Neuronal stem cell (in vitro differentiated cells): Measurements from ENCODE around the gene RUFY2.
A peak's percentile ranks its signal among the peaks of the same experiment; 100 is the strongest.

Experiments
- DNase-seq: peaks from one replicate; pipeline ENCODE4 v3.0.0-alpha.2; 2013; ENCODE audit warnings: low spot score
- H2AFZ ChIP-seq: one replicate; pipeline ENCODE4 v1.6.1; 2013; ENCODE audit warnings: mild to moderate bottlenecking, low read length, inconsistent platforms
- H2AK5ac ChIP-seq: 2 replicates; pipeline ENCODE4 v1.6.1; 2013; ENCODE audit warnings: low read depth, mild to moderate bottlenecking, inconsistent platforms, low read length, moderate library complexity, mixed read lengths
- H2BK120ac ChIP-seq: 2 replicates; pipeline ENCODE4 v1.6.1; 2013; ENCODE audit warnings: low read depth, mild to moderate bottlenecking, inconsistent platforms, low read length, moderate library complexity, mixed read lengths
- H2BK12ac ChIP-seq: one replicate; pipeline ENCODE4 v1.6.1; 2013; ENCODE audit warnings: low read length, inconsistent platforms
- H2BK15ac ChIP-seq: 2 replicates; pipeline ENCODE4 v1.6.1; 2013; ENCODE audit warnings: mild to moderate bottlenecking, low read length, inconsistent platforms, mixed read lengths
- H2BK5ac ChIP-seq: one replicate; pipeline ENCODE4 v1.6.1; 2013; ENCODE audit warnings: inconsistent platforms, mild to moderate bottlenecking, low read length, moderate library complexity
- H3K14ac ChIP-seq: one replicate; pipeline ENCODE4 v1.6.1; 2013; ENCODE audit warnings: low read length, inconsistent platforms
- H3K18ac ChIP-seq: 2 replicates; pipeline ENCODE4 v1.6.1; 2013; ENCODE audit warnings: low read length, inconsistent platforms
- H3K23ac ChIP-seq: 2 replicates; pipeline ENCODE4 v1.6.1; 2013; ENCODE audit warnings: low read depth, mild to moderate bottlenecking, mixed read lengths, low read length, inconsistent platforms; ENCODE audit not compliant: poor library complexity
- H3K27ac ChIP-seq: replicated peaks from 3 replicates; pipeline ENCODE4 v1.5.1; 2013; ENCODE audit warnings: low read length, inconsistent platforms
- H3K27me3 ChIP-seq, 3 experiments: 2 replicates each; pipeline ENCODE4 v1.6.1; 2013; ENCODE audit warnings: low read length in 3 of 3, mild to moderate bottlenecking in 2 of 3, inconsistent platforms in 1 of 3, low read depth in 1 of 3, mixed read lengths in 1 of 3, moderate library complexity in 1 of 3; ENCODE audit not compliant: control insufficient read depth in 3 of 3, insufficient read depth in 3 of 3
- H3K36me3 ChIP-seq, 2 donors: replicated peaks in 1 of 2; 2 replicates each; pipeline ENCODE4 v1.6.1; 2013; ENCODE audit warnings: low read length in 2 of 2; ENCODE audit not compliant: control insufficient read depth in 2 of 2, insufficient read depth in 2 of 2
- H3K4ac ChIP-seq: 2 replicates; pipeline ENCODE4 v1.6.1; 2013; ENCODE audit warnings: inconsistent platforms, mild to moderate bottlenecking, low read length, moderate library complexity
- H3K4me1 ChIP-seq, 2 donors: 1 replicate in 1 of 2; 2 replicates in 1 of 2; pipeline ENCODE4 v1.6.1; 2013; ENCODE audit warnings: low read length in 2 of 2, low read depth in 1 of 2; ENCODE audit not compliant: control insufficient read depth in 2 of 2, insufficient read depth in 1 of 2
- H3K4me2 ChIP-seq: one replicate; pipeline ENCODE4 v1.6.1; 2013; ENCODE audit warnings: mild to moderate bottlenecking, low read length, inconsistent platforms; ENCODE audit not compliant: insufficient read depth, poor library complexity, severe bottlenecking
- H3K4me3 ChIP-seq, 2 donors: 2 replicates each; pipeline ENCODE4 v1.5.1; 2013; ENCODE audit warnings: low read length in 2 of 2, mild to moderate bottlenecking in 2 of 2, inconsistent platforms in 1 of 2, moderate library complexity in 1 of 2
- H3K79me1 ChIP-seq: one replicate; pipeline ENCODE4 v1.6.1; 2013; ENCODE audit warnings: low read depth, mild to moderate bottlenecking, inconsistent platforms, low read length, moderate library complexity
- H3K9ac ChIP-seq: one replicate; pipeline ENCODE4 v1.6.1; 2013; ENCODE audit warnings: mild to moderate bottlenecking, low read depth, low read length, inconsistent platforms; ENCODE audit not compliant: poor library complexity
- H3K9me3 ChIP-seq, 2 donors: replicated peaks in 1 of 2; 2 replicates each; pipeline versions ENCODE3 to v1.6.1; 2013; ENCODE audit warnings: low read length in 2 of 2, mild to moderate bottlenecking in 2 of 2, inconsistent platforms in 1 of 2, low read depth in 1 of 2, mixed read lengths in 1 of 2, moderate library complexity in 1 of 2; ENCODE audit not compliant: control insufficient read depth in 2 of 2, insufficient read depth in 1 of 2
- H4K8ac ChIP-seq: one replicate; pipeline ENCODE4 v1.6.1; 2013; ENCODE audit warnings: low read depth, mild to moderate bottlenecking, inconsistent platforms, low read length, moderate library complexity
- H4K91ac ChIP-seq: one replicate; pipeline ENCODE4 v1.6.1; 2013; ENCODE audit warnings: low read length, low read depth, mild to moderate bottlenecking, inconsistent platforms; ENCODE audit not compliant: poor library complexity
- WGBS, 2 donors: extraction: QIAGEN DNeasy Blood & Tissue Kit; methylation state at CpG; one replicate each; pipeline ENCODE4 v1.1.7; 2013; ENCODE audit warnings: missing lambda C conversion rate in 2 of 2, mixed read lengths in 1 of 2; ENCODE audit not compliant: insufficient read length in 2 of 2, insufficient replicate concordance in 1 of 2; ENCODE audit errors: extremely low coverage in 2 of 2; 5-methylcytosine and 5-hydroxymethylcytosine counted together

Gene RUFY2

DNA sequence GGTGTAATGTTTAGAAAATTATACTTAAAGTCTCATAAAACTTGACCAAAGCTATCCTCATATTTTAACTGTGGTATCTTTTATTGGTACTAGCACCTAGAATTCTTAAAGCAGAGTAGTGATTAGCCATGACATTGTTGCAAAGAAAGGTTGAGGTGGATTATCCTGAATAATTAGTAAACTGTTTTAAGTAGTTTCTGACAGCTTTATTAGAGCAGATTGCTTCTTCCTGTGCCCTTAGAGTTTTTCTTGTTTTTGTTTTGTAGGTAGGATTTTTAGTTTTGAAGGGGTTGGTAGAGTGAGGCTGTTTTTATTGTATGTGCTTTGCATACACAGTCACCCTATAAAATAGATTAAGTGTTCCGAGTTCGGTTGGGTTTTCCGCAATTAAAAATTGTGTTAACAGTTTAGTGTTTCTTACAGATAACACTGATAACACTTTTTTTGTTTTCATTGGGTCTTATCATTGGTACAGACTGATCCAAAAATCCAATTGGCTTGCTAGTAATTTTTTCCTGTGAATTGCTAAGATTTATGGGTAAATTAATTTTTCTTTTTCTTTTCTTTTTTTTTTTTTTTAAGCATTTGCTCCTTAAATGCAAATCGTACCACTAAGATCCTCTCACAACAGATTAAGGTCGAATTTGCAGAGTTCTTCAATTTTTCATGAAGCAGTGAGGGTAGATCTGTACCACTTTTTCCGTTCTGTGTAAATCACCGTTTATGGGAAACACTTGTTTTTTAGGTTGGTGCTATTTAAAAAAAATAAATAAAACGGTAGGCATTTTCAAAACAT, 72.2 kb downstream of the RUFY2 start:
- peak overlapping the region; percentile 29 for H3K4me2 ChIP-seq
- H3K36me3 ChIP-seq = peaks cover 10 to 69% of the 10 kb centered on the region in 2 donors
- no peak overlapping the region for H4K91ac ChIP-seq
- H2BK5ac ChIP-seq = no peak overlapping the region
- no peak overlapping the region for H2AFZ ChIP-seq
- WGBS, 2 donors = no CpG with 5 or more reads among the region's 8 CpGs
- no peak overlapping the region for H3K4ac ChIP-seq
- H3K27me3 ChIP-seq = no peaks in the 10 kb centered on the region
- no peak overlapping the region for H3K23ac ChIP-seq
- no peak overlapping the region for H2AK5ac ChIP-seq
- H3K14ac ChIP-seq = no peak overlapping the region
- H2BK12ac ChIP-seq = no peak overlapping the region
- no peak overlapping the region for H2BK120ac ChIP-seq
- H3K9me3 ChIP-seq = no peaks in the 10 kb centered on the region
- H2BK15ac ChIP-seq = no peak overlapping the region
- H4K8ac ChIP-seq = no peak overlapping the region
- H3K4me1 ChIP-seq = peaks cover 9 to 14% of the 10 kb centered on the region in 2 donors
- no peak for DNase-seq
- peak overlapping the region in 1 of 2 donors; percentile 97 for H3K4me3 ChIP-seq
- H3K27ac ChIP-seq = no peak overlapping the region
- no peaks in the 10 kb centered on the region for H3K79me1 ChIP-seq
- no peak overlapping the region for H3K9ac ChIP-seq
- H3K18ac ChIP-seq = no peak overlapping the region

DNA sequence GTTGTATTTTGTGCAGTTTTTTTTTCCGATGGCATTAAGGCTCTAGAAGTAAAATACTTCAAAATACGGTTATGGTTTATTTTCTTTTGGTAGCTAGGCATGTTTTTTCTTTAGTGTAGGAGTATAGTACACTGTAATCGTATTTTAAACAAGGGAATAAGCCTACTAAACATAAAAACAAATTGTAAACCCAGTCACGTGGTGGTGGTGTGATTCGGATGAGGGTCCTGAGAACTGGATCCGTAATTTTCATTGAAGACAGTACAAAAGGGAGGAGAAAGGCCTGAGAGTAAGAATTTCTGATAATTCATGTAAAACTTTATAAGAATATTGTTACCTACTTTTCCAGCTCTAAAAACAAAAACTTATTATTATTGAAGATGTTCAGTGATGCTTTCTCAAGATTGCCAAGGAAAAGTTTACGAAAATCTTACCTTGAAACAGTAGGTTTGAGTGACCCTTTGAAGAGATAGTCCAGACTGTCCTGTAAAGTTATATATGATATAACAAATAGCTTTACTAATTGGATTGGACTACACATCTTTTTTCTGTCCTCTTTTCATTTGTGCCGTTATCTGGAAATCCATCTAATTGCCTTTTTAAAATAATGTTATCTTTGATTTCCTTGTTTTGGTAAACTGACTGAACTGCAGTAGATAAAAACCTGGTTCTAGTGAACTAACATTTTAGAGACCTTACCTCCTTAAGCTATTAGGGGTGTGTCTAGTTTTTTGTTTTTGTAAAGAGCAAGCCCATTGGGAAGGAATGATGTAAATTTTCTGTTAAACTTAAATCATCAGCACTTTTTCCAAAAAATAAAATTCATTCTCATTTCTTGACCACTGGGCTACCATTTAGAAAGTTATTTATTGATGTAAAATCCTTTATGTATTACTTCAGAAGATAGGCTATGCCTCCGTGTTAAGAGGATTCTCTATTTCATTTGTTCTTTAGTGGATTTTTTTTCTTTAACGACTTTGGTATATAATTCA, 73.3 kb downstream of the RUFY2 start:
- H3K79me1 ChIP-seq = no peaks in the 10 kb centered on the region
- H3K27me3 ChIP-seq = no peaks in the 10 kb centered on the region
- H2AK5ac ChIP-seq = no peak overlapping the region
- H3K9me3 ChIP-seq = no peaks in the 10 kb centered on the region
- H2AFZ ChIP-seq = no peak overlapping the region
- peak overlapping the region; percentile 97 to 100 for H3K4me3 ChIP-seq
- no peak overlapping the region for H2BK120ac ChIP-seq
- WGBS, 2 donors = no CpG with 5 or more reads among the region's 10 CpGs
- H3K23ac ChIP-seq = no peak overlapping the region
- no peak overlapping the region for H4K8ac ChIP-seq
- no peak overlapping the region for H2BK15ac ChIP-seq
- no peak overlapping the region for H3K4ac ChIP-seq
- H3K9ac ChIP-seq = no peak overlapping the region
- H3K18ac ChIP-seq = no peak overlapping the region
- H3K4me1 ChIP-seq = peaks cover 9 to 15% of the 10 kb centered on the region in 2 donors
- H3K4me2 ChIP-seq = no peak overlapping the region
- peaks cover 5 to 58% of the 10 kb centered on the region in 2 donors for H3K36me3 ChIP-seq
- no peak overlapping the region for H4K91ac ChIP-seq
- no peak overlapping the region for H2BK12ac ChIP-seq
- no peak overlapping the region for H3K27ac ChIP-seq
- H3K14ac ChIP-seq = no peak overlapping the region
- no peak for DNase-seq
- H2BK5ac ChIP-seq = no peak overlapping the region

DNA sequence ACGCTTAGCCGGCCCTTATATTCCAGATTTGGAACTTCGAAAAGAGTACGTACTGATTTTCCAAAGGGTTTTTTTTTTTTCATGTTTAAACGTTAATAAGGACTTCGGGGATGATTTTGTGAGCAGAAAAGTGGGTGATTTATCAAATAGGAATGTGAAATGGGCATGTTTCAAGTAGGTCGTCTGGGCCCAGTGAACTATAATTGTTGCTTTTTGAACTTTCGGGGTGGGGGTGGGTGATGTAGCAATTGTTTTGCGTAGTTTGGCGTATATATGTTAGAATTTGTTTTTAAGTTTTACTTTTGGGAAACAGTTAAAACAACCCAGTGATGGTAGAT, 74.0 kb downstream of the RUFY2 start:
- peaks cover 9 to 20% of the 10 kb centered on the region in 2 donors for H3K4me1 ChIP-seq
- WGBS, 2 donors = no CpG with 5 or more reads among the region's 10 CpGs
- H2BK15ac ChIP-seq = no peak overlapping the region
- H3K79me1 ChIP-seq = no peaks in the 10 kb centered on the region
- DNase-seq = no peak
- H2AK5ac ChIP-seq = no peak overlapping the region
- no peaks in the 10 kb centered on the region for H3K27me3 ChIP-seq
- H4K8ac ChIP-seq = no peak overlapping the region
- H3K18ac ChIP-seq = no peak overlapping the region
- no peak overlapping the region for H3K4ac ChIP-seq
- H2AFZ ChIP-seq = no peak overlapping the region
- peak overlapping the region; percentile 34 for H3K4me2 ChIP-seq
- no peak overlapping the region for H2BK5ac ChIP-seq
- peak overlapping the region; percentile 97 for H3K27ac ChIP-seq
- peaks cover 2 to 51% of the 10 kb centered on the region in 2 donors for H3K36me3 ChIP-seq
- H2BK120ac ChIP-seq = no peak overlapping the region
- no peak overlapping the region for H2BK12ac ChIP-seq
- no peak overlapping the region for H4K91ac ChIP-seq
- H3K4me3 ChIP-seq = peak overlapping the region; percentile 97 to 100
- no peaks in the 10 kb centered on the region for H3K9me3 ChIP-seq
- H3K14ac ChIP-seq = no peak overlapping the region
- no peak overlapping the region for H3K9ac ChIP-seq
- no peak overlapping the region for H3K23ac ChIP-seq
